ENCODE data around the gene TMPRSS13. TPM values are rescaled to one million over a fixed set of nuclear protein-coding genes. Genes with fewer than 3 reads are reported as not detected.

The TMPRSS13 gene
- polyA plus RNA-seq, 2 donors: 13.5 to 16.7 TPM

GRCh38 chr11:117884994-117885393 is 44.2 kb downstream of the TMPRSS13 start:
- no peaks in the 10 kb centered on the region for H3K4me1 ChIP-seq (ENCODE audit: control insufficient read depth in 2 of 2, insufficient read depth in 2 of 2, low read length in 1 of 2)
- no peaks in the 10 kb centered on the region for H3K27me3 ChIP-seq (ENCODE audit: control insufficient read depth in 1 of 2, insufficient read depth in 2 of 2, low read length in 2 of 2)
- no peaks in the 10 kb centered on the region for H3K36me3 ChIP-seq (ENCODE audit: control insufficient read depth in 2 of 2, insufficient read depth in 2 of 2, low read length in 1 of 2)
- H3K27ac ChIP-seq (ENCODE audit: low read depth in 2 of 2, low read length in 1 of 2): no peak overlapping the region
- no peaks in the 10 kb centered on the region for H3K9me3 ChIP-seq (ENCODE audit: control insufficient read depth in 2 of 2, insufficient read depth in 1 of 2, low read depth in 1 of 2, low read length in 1 of 2)
- 73 to 77% methylated on average over 7 of the region's 7 CpGs for WGBS, 2 donors
- no peak overlapping the region for H3K4me3 ChIP-seq (ENCODE audit: low read depth in 1 of 2, low read length in 2 of 2)

DNA sequence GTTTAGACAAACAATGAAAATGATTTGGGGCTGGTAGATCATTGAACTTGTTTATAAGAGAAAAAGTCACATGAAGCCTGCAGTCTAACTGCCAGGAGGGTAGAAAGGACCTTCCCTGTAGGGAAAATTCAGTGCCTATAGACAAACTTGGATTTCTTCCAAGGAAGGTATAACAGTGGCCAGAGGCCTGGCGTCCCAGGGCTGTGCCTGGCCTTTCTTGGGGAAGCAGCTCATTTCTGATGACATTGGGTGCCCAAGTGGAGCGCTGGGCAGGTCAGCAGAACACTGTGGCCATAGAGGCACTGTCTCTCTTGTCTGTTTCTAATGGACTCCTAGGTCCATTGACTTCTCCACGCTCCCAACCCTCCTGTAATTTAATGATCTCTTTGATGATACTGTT is 46.1 kb downstream of the TMPRSS13 start:
- 80 to 85% methylated on average over 3 of the region's 3 CpGs for WGBS, 2 donors

GRCh38 chr11:117882311-117882905 is 46.8 kb downstream of the TMPRSS13 start:
- Histone ChIP-seq H3K27ac (ENCODE audit: low read depth in 2 of 2, low read length in 1 of 2) (no peak overlapping the region), H3K4me1 (ENCODE audit: control insufficient read depth in 2 of 2, insufficient read depth in 2 of 2, low read length in 1 of 2) (no peaks in the 10 kb centered on the region), H3K4me3 (ENCODE audit: low read depth in 1 of 2, low read length in 2 of 2) (no peak overlapping the region), H3K36me3 (ENCODE audit: control insufficient read depth in 2 of 2, insufficient read depth in 2 of 2, low read length in 1 of 2) (no peaks in the 10 kb centered on the region), H3K27me3 (ENCODE audit: control insufficient read depth in 1 of 2, insufficient read depth in 2 of 2, low read length in 2 of 2) (no peaks in the 10 kb centered on the region), H3K9me3 (ENCODE audit: control insufficient read depth in 2 of 2, insufficient read depth in 1 of 2, low read depth in 1 of 2, low read length in 1 of 2) (no peaks in the 10 kb centered on the region)
- WGBS, 2 donors: 24 to 28% methylated on average over 11 of the region's 11 CpGs

More for the DNA sequence above, 46.1 kb downstream of the TMPRSS13 start:
- H3K4me1 ChIP-seq (ENCODE audit: control insufficient read depth in 2 of 2, insufficient read depth in 2 of 2, low read length in 1 of 2): no peaks in the 10 kb centered on the region
- H3K4me3 ChIP-seq (ENCODE audit: low read depth in 1 of 2, low read length in 2 of 2): no peak overlapping the region
- no peaks in the 10 kb centered on the region for H3K36me3 ChIP-seq (ENCODE audit: control insufficient read depth in 2 of 2, insufficient read depth in 2 of 2, low read length in 1 of 2)
- H3K27ac ChIP-seq (ENCODE audit: low read depth in 2 of 2, low read length in 1 of 2): no peak overlapping the region
- no peaks in the 10 kb centered on the region for H3K27me3 ChIP-seq (ENCODE audit: control insufficient read depth in 1 of 2, insufficient read depth in 2 of 2, low read length in 2 of 2)
- H3K9me3 ChIP-seq (ENCODE audit: control insufficient read depth in 2 of 2, insufficient read depth in 1 of 2, low read depth in 1 of 2, low read length in 1 of 2): no peaks in the 10 kb centered on the region

DNA sequence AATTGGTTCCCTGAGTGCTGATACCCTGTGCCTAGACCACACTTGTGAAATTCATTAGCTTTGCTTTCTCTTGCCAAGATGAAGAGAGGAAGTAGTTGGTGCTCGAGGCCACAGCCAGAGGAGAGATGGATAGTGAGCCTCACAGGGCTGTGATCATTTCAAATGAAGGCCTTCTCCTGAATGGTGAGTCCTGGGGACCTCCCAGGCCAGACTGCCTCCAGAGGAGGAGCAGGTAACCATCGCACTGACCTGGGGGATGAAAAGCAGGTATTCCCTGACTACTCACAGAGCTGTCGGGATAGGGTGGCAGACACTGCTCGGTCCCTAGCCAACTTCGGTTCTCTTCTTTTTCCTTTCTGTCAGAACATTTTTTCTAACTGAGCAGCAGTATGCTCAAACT is 48.0 kb downstream of the TMPRSS13 start:
- H3K36me3 ChIP-seq (ENCODE audit: control insufficient read depth in 2 of 2, insufficient read depth in 2 of 2, low read length in 1 of 2): no peaks in the 10 kb centered on the region
- peaks cover under 1 to 6% of the 10 kb centered on the region in 2 donors for H3K4me1 ChIP-seq (ENCODE audit: control insufficient read depth in 2 of 2, insufficient read depth in 2 of 2, low read length in 1 of 2)
- no peaks in the 10 kb centered on the region for H3K27me3 ChIP-seq (ENCODE audit: control insufficient read depth in 1 of 2, insufficient read depth in 2 of 2, low read length in 2 of 2)
- H3K4me3 ChIP-seq (ENCODE audit: low read depth in 1 of 2, low read length in 2 of 2): no peak overlapping the region
- WGBS, 2 donors: 90 to 91% methylated on average over 5 of the region's 5 CpGs
- no peaks in the 10 kb centered on the region for H3K9me3 ChIP-seq (ENCODE audit: control insufficient read depth in 2 of 2, insufficient read depth in 1 of 2, low read depth in 1 of 2, low read length in 1 of 2)
- no peak overlapping the region for H3K27ac ChIP-seq (ENCODE audit: low read depth in 2 of 2, low read length in 1 of 2)

GRCh38 chr11:117879516-117880480 is 49.4 kb downstream of the TMPRSS13 start:
- Histone ChIP-seq H3K27ac (ENCODE audit: low read depth in 2 of 2, low read length in 1 of 2) (no peak overlapping the region), H3K36me3 (ENCODE audit: control insufficient read depth in 2 of 2, insufficient read depth in 2 of 2, low read length in 1 of 2) (no peaks in the 10 kb centered on the region), H3K4me1 (ENCODE audit: control insufficient read depth in 2 of 2, insufficient read depth in 2 of 2, low read length in 1 of 2) (peaks cover 10 to 14% of the 10 kb centered on the region in 2 donors), H3K27me3 (ENCODE audit: control insufficient read depth in 1 of 2, insufficient read depth in 2 of 2, low read length in 2 of 2) (peaks cover 0 to 5% of the 10 kb centered on the region in 2 donors), H3K4me3 (ENCODE audit: low read depth in 1 of 2, low read length in 2 of 2) (no peak overlapping the region), H3K9me3 (ENCODE audit: control insufficient read depth in 2 of 2, insufficient read depth in 1 of 2, low read depth in 1 of 2, low read length in 1 of 2) (no peaks in the 10 kb centered on the region)
- 79 to 86% methylated on average over 11 of the region's 11 CpGs for WGBS, 2 donors

DNA sequence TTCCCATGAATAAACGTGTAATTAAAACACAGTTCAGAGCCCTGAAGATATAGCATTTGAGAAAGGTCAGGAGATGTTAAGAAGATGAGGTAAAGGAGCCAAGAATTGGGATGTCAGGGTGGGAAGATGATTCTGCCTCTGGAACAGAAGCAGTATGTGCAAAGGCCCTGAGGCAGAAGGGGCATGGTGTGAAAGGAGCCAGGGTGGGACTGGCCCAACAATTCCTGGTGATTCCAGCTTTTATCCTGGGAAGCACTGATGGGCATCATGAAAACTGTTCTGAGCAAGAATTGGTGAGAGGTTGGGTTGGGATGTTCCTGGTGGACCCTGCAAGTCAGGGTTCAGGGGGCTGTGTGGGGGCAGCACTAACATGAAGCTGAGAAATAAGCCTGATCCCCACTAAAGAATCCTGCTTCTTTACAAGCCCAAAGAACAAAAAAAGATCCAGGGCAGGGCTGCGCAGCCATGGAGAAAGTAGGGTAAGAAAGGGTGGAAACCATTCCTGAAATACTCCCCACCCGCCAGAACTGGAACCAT is 50.2 kb downstream of the TMPRSS13 start:
- Histone ChIP-seq H3K4me1 (ENCODE audit: control insufficient read depth in 2 of 2, insufficient read depth in 2 of 2, low read length in 1 of 2) (peaks cover 10 to 14% of the 10 kb centered on the region in 2 donors), H3K9me3 (ENCODE audit: control insufficient read depth in 2 of 2, insufficient read depth in 1 of 2, low read depth in 1 of 2, low read length in 1 of 2) (no peaks in the 10 kb centered on the region), H3K36me3 (ENCODE audit: control insufficient read depth in 2 of 2, insufficient read depth in 2 of 2, low read length in 1 of 2) (no peaks in the 10 kb centered on the region), H3K4me3 (ENCODE audit: low read depth in 1 of 2, low read length in 2 of 2) (no peak overlapping the region), H3K27me3 (ENCODE audit: control insufficient read depth in 1 of 2, insufficient read depth in 2 of 2, low read length in 2 of 2) (peaks cover 0 to 5% of the 10 kb centered on the region in 2 donors), H3K27ac (ENCODE audit: low read depth in 2 of 2, low read length in 1 of 2) (no peak overlapping the region)
- WGBS, 2 donors: 85 to 87% methylated on average over 3 of the region's 3 CpGs

- Histone ChIP-seq H3K27me3 (ENCODE audit: control insufficient read depth in 1 of 2, insufficient read depth in 2 of 2, low read length in 2 of 2) (peaks cover 0 to 5% of the 10 kb centered on the region in 2 donors), H3K4me3 (ENCODE audit: low read depth in 1 of 2, low read length in 2 of 2) (no peak overlapping the region), H3K9me3 (ENCODE audit: control insufficient read depth in 2 of 2, insufficient read depth in 1 of 2, low read depth in 1 of 2, low read length in 1 of 2) (no peaks in the 10 kb centered on the region), H3K36me3 (ENCODE audit: control insufficient read depth in 2 of 2, insufficient read depth in 2 of 2, low read length in 1 of 2) (no peaks in the 10 kb centered on the region), H3K27ac (ENCODE audit: low read depth in 2 of 2, low read length in 1 of 2) (no peak overlapping the region), H3K4me1 (ENCODE audit: control insufficient read depth in 2 of 2, insufficient read depth in 2 of 2, low read length in 1 of 2) (peaks cover 10 to 14% of the 10 kb centered on the region in 2 donors)
- WGBS, 2 donors: 85% methylated on average over 6 of the region's 6 CpGs
Observed at GRCh38 chr11:117878314-117878938, 50.8 kb downstream of the TMPRSS13 start.

- no peaks in the 10 kb centered on the region for H3K9me3 ChIP-seq (ENCODE audit: control insufficient read depth in 2 of 2, insufficient read depth in 1 of 2, low read depth in 1 of 2, low read length in 1 of 2)
- peaks cover 10 to 14% of the 10 kb centered on the region in 2 donors for H3K4me1 ChIP-seq (ENCODE audit: control insufficient read depth in 2 of 2, insufficient read depth in 2 of 2, low read length in 1 of 2)
- peaks cover 0 to 5% of the 10 kb centered on the region in 2 donors for H3K27me3 ChIP-seq (ENCODE audit: control insufficient read depth in 1 of 2, insufficient read depth in 2 of 2, low read length in 2 of 2)
- H3K27ac ChIP-seq (ENCODE audit: low read depth in 2 of 2, low read length in 1 of 2): peak overlapping the region; percentile 36 to 68
- H3K36me3 ChIP-seq (ENCODE audit: control insufficient read depth in 2 of 2, insufficient read depth in 2 of 2, low read length in 1 of 2): no peaks in the 10 kb centered on the region
- 38 to 50% methylated on average over 12 of the region's 12 CpGs for WGBS, 2 donors
- peak overlapping the region in 1 of 2 donors; percentile 52 for H3K4me3 ChIP-seq (ENCODE audit: low read depth in 1 of 2, low read length in 2 of 2)
Observed at GRCh38 chr11:117877120-117877784, 52.0 kb downstream of the TMPRSS13 start.
